ENCODE data around the gene GSC2. TPM values are rescaled to one million over a fixed set of nuclear protein-coding genes. Genes with fewer than 3 reads are reported as not detected.
A peak's percentile ranks its signal among the peaks of the same experiment; 100 is the strongest.

GSC2 gene
- total RNA-seq, 4 donors from 2014 or later, result not detected

GRCh38 chr22:19119949-19120348 lies 30.1 kb downstream of the GSC2 start:
- WGBS, 2 donors, result 89% methylated on average over 6 to 8 of the region's 8 CpGs
- Histone ChIP-seq H3K4me1 (peaks cover 41 to 62% of the 10 kb centered on the region in 2 donors), H3K36me3 (no peaks in the 10 kb centered on the region), H3K27me3 (no peaks in the 10 kb centered on the region), H3K27ac (no peak overlapping the region), H3K9me3 (no peaks in the 10 kb centered on the region), H3K4me3 (replicated peaks in 1 of 3) (no peak overlapping the region)
- DNase-seq, result no peak
- TF ChIP-seq POLR2A (IDR thresholded peaks at IDR 0.05) (no peak), CTCF (IDR thresholded peaks at IDR 0.05) (no peak)
- intact Hi-C loops (cut with DNase I), result no loop called here

- Histone ChIP-seq H3K36me3 (no peaks in the 10 kb centered on the region), H3K27ac (no peak overlapping the region), H3K4me3 (replicated peaks in 1 of 3) (no peak overlapping the region), H3K4me1 (peaks cover 42 to 68% of the 10 kb centered on the region in 2 donors), H3K9me3 (no peaks in the 10 kb centered on the region), H3K27me3 (no peaks in the 10 kb centered on the region)
- TF ChIP-seq CTCF (IDR thresholded peaks at IDR 0.05), result no peak
- TF ChIP-seq POLR2A (IDR thresholded peaks at IDR 0.05), result no peak
- WGBS, 2 donors, result 85 to 94% methylated on average over 4 of the region's 4 CpGs
- intact Hi-C loops (cut with DNase I), result no loop called here
- DNase-seq, result no peak
Measured at GRCh38 chr22:19118329-19118880, 31.7 kb downstream of the GSC2 start.

GRCh38 chr22:19117111-19117512 lies 33.0 kb downstream of the GSC2 start:
- 28 to 37% methylated on average over 9 of the region's 9 CpGs for WGBS, 2 donors
- H3K36me3 ChIP-seq, result no peaks in the 10 kb centered on the region
- no peak for TF ChIP-seq POLR2A (IDR thresholded peaks at IDR 0.05)
- TF ChIP-seq CTCF (IDR thresholded peaks at IDR 0.05), result no peak
- DNase-seq, result peak; percentile 49 to 56
- H3K4me3 ChIP-seq (replicated peaks in 1 of 3), result no peak overlapping the region
- H3K9me3 ChIP-seq, result no peaks in the 10 kb centered on the region
- intact Hi-C loops (cut with DNase I), result no loop called here
- H3K27me3 ChIP-seq, result no peaks in the 10 kb centered on the region
- H3K4me1 ChIP-seq, result peaks cover 41 to 63% of the 10 kb centered on the region in 2 donors
- no peak overlapping the region for H3K27ac ChIP-seq

- Histone ChIP-seq H3K36me3 (no peaks in the 10 kb centered on the region), H3K9me3 (no peaks in the 10 kb centered on the region), H3K27me3 (no peaks in the 10 kb centered on the region), H3K27ac (no peak overlapping the region), H3K4me1 (peaks cover 37 to 69% of the 10 kb centered on the region in 2 donors), H3K4me3 (replicated peaks in 1 of 3) (no peak overlapping the region)
- intact Hi-C loops (cut with DNase I), result no loop called here
- WGBS, 2 donors, result 59 to 78% methylated on average over 4 of the region's 4 CpGs
- no peak for DNase-seq
- no peak for TF ChIP-seq POLR2A (IDR thresholded peaks at IDR 0.05)
- peak in 1 of 6 experiments; percentile 30 for TF ChIP-seq CTCF (IDR thresholded peaks at IDR 0.05)
Measured at GRCh38 chr22:19115628-19116027, 34.5 kb downstream of the GSC2 start.

GRCh38 chr22:19114984-19115552 lies 35.0 kb downstream of the GSC2 start:
- Histone ChIP-seq H3K4me1 (peaks cover 34 to 66% of the 10 kb centered on the region in 2 donors), H3K27me3 (no peaks in the 10 kb centered on the region), H3K4me3 (replicated peaks in 1 of 3) (no peak overlapping the region), H3K27ac (no peak overlapping the region), H3K9me3 (no peaks in the 10 kb centered on the region), H3K36me3 (no peaks in the 10 kb centered on the region)
- no peak for TF ChIP-seq CTCF (IDR thresholded peaks at IDR 0.05)
- no peak for TF ChIP-seq POLR2A (IDR thresholded peaks at IDR 0.05)
- WGBS, 2 donors, result 57 to 83% methylated on average over 3 of the region's 4 CpGs
- DNase-seq, result no peak
- intact Hi-C loops (cut with DNase I), result no loop called here
